ENCODE measurements around the gene AUTS2.

AUTS2 gene

GRCh38 chr7:70663680-70664079 is 1065.4 kb downstream of the AUTS2 start:
- TF ChIP-seq LEF1 (IDR thresholded peaks at IDR 0.05; ENCODE audit: borderline replicate concordance) (no peak), FOXA1 (IDR thresholded peaks at IDR 0.05) (no peak), SP1 (IDR thresholded peaks at IDR 0.05) (no peak), ZNF384 (IDR thresholded peaks at IDR 0.05) (no peak), TARDBP (IDR thresholded peaks at IDR 0.05) (no peak), ELF4 (IDR thresholded peaks at IDR 0.05) (no peak), SUZ12 (IDR thresholded peaks at IDR 0.05) (no peak), PKNOX1 (IDR thresholded peaks at IDR 0.05) (no peak), FOXK2 (IDR thresholded peaks at IDR 0.05) (no peak), HDGF (IDR thresholded peaks at IDR 0.05; ENCODE audit: borderline replicate concordance) (no peak), FOXM1 (IDR thresholded peaks at IDR 0.05; ENCODE audit: borderline replicate concordance) (no peak), ARNT (IDR thresholded peaks at IDR 0.05) (no peak), NFRKB (IDR thresholded peaks at IDR 0.05) (no peak), L3MBTL2 (conservative IDR thresholded peaks at IDR 0.05) (no peak), CTBP1 (IDR thresholded peaks at IDR 0.05; ENCODE audit: borderline replicate concordance) (no peak), BHLHE40 (IDR thresholded peaks at IDR 0.05; ENCODE audit: borderline replicate concordance) (no peak)
- DNase-seq (ENCODE audit: extremely low spot score): no peak
- ChIA-PET CTCF (no interaction called here), POLR2A (no interaction called here)

GRCh38 chr7:70665997-70666396 is 1067.7 kb downstream of the AUTS2 start:
- CTCF ChIA-PET: no interaction called here
- POLR2A ChIA-PET: no interaction called here
- DNase-seq (ENCODE audit: extremely low spot score): no peak
- no peak for TF ChIP-seq TARDBP (IDR thresholded peaks at IDR 0.05)
- TF ChIP-seq CTBP1 (IDR thresholded peaks at IDR 0.05; ENCODE audit: borderline replicate concordance): no peak
- TF ChIP-seq ZNF384 (IDR thresholded peaks at IDR 0.05): no peak
- TF ChIP-seq SUZ12 (IDR thresholded peaks at IDR 0.05): no peak
- no peak for TF ChIP-seq LEF1 (IDR thresholded peaks at IDR 0.05; ENCODE audit: borderline replicate concordance)
- no peak for TF ChIP-seq NFRKB (IDR thresholded peaks at IDR 0.05)
- no peak for TF ChIP-seq HDGF (IDR thresholded peaks at IDR 0.05; ENCODE audit: borderline replicate concordance)
- no peak for TF ChIP-seq ELF4 (IDR thresholded peaks at IDR 0.05)
- TF ChIP-seq BHLHE40 (IDR thresholded peaks at IDR 0.05; ENCODE audit: borderline replicate concordance): no peak
- TF ChIP-seq FOXK2 (IDR thresholded peaks at IDR 0.05): no peak
- TF ChIP-seq SP1 (IDR thresholded peaks at IDR 0.05): no peak
- no peak for TF ChIP-seq L3MBTL2 (conservative IDR thresholded peaks at IDR 0.05)
- TF ChIP-seq FOXM1 (IDR thresholded peaks at IDR 0.05; ENCODE audit: borderline replicate concordance): no peak

GRCh38 chr7:70667406-70667805 is 1069.1 kb downstream of the AUTS2 start:
- TF ChIP-seq HDGF (IDR thresholded peaks at IDR 0.05; ENCODE audit: borderline replicate concordance) (no peak), PKNOX1 (IDR thresholded peaks at IDR 0.05) (no peak), TARDBP (IDR thresholded peaks at IDR 0.05) (no peak)
- DNase-seq (ENCODE audit: extremely low spot score): no peak
- ChIA-PET POLR2A (no interaction called here), CTCF (no interaction called here)

GRCh38 chr7:70668606-70669358 is 1070.5 kb downstream of the AUTS2 start:
- no peak for DNase-seq (ENCODE audit: extremely low spot score)
- POLR2A ChIA-PET: no interaction called here

GRCh38 chr7:70669854-70670253 is 1071.6 kb downstream of the AUTS2 start:
- TF ChIP-seq CTBP1 (IDR thresholded peaks at IDR 0.05; ENCODE audit: borderline replicate concordance) (no peak), PKNOX1 (IDR thresholded peaks at IDR 0.05) (no peak), FOXA1 (IDR thresholded peaks at IDR 0.05) (no peak), FOXK2 (IDR thresholded peaks at IDR 0.05) (no peak), SUZ12 (IDR thresholded peaks at IDR 0.05) (no peak), ELF4 (IDR thresholded peaks at IDR 0.05) (no peak)
- no peak for DNase-seq (ENCODE audit: extremely low spot score)
- ChIA-PET CTCF (interaction anchor here (0.5 kb wide), 1 partner anchor 10 kb away, joined by 5 read pairs; no protein-coding TSS in a partner anchor), POLR2A (interaction anchor here (1.0 kb wide), 2 partner anchors 19 to 39 kb away, joined by 3 read pairs; no protein-coding TSS in a partner anchor)

More at GRCh38 chr7:70668606-70669358, 1070.5 kb downstream of the AUTS2 start:
- CTCF ChIA-PET: no interaction called here
- TF ChIP-seq ARNT (IDR thresholded peaks at IDR 0.05) (no peak), PKNOX1 (IDR thresholded peaks at IDR 0.05) (no peak), SP1 (IDR thresholded peaks at IDR 0.05) (no peak), TARDBP (IDR thresholded peaks at IDR 0.05) (no peak), CTBP1 (IDR thresholded peaks at IDR 0.05; ENCODE audit: borderline replicate concordance) (no peak)

- no peak for DNase-seq (ENCODE audit: extremely low spot score)
- CTCF ChIA-PET: interaction anchor here (0.5 kb wide), 1 partner anchor 10 kb away, joined by 5 read pairs; no protein-coding TSS in a partner anchor
- POLR2A ChIA-PET: interaction anchor here (1.0 kb wide), 2 partner anchors 20 to 39 kb away, joined by 3 read pairs; no protein-coding TSS in a partner anchor
- TF ChIP-seq ARNT (IDR thresholded peaks at IDR 0.05) (no peak), SP1 (IDR thresholded peaks at IDR 0.05) (no peak), PKNOX1 (IDR thresholded peaks at IDR 0.05) (no peak), BHLHE40 (IDR thresholded peaks at IDR 0.05; ENCODE audit: borderline replicate concordance) (no peak), LEF1 (IDR thresholded peaks at IDR 0.05; ENCODE audit: borderline replicate concordance) (no peak), L3MBTL2 (conservative IDR thresholded peaks at IDR 0.05) (no peak), NFRKB (IDR thresholded peaks at IDR 0.05) (no peak)
These were observed 1072.0 kb downstream of the AUTS2 start for GRCh38 chr7:70670288-70670687.
